Measurements from ENCODE around the gene ABHD14A. TPM values are rescaled to one million over a fixed set of nuclear protein-coding genes. Genes with fewer than 3 reads are reported as not detected.

The ABHD14A gene
- total and polyA plus RNA-seq, 2 donors (not counting 1 experiment from before 2014, with no cell fraction given) = 5.1 to 10.2 TPM

DNA sequence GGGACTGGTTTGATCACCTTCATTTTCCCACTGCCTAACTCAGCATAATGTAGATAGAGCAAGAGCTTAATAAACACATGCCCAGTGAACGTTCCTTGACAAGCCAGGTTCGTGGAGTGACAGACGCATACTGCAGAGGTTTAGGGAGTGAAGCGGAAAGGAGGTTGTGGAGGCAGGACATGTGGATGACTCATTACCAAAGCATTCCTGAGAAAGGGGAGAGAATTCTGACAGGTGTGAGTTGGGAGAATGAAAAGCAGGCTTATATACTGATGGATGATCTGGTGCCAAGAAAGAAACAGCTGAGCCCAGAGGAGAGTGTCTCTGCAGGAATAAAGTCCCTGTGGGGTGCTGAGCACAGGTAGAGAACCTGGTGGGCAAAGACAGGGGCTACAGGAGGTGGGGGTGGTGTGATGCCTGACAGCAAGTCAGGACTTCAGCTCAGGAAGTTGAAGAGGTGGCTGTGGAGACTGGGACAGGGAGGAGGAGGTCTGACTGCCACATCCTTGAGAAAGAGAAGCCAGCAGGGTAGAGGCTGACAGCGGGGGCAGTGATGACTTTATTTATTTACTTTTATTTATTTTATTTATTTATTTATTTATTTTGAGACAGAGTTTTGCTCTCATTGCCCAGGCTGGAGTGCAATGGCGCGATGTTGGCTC is 23.2 kb downstream of the ABHD14A start:
- Histone ChIP-seq H3K79me2 (ENCODE audit: control insufficient read depth, insufficient read depth, low read length) (peaks cover 23% of the 10 kb centered on the region), H3K9ac (ENCODE audit: insufficient read depth, low read length) (no peak overlapping the region), H3K36me3 (ENCODE audit: control insufficient read depth, insufficient read depth, low read length) (peaks cover 8% of the 10 kb centered on the region), H3K4me3 (replicated peaks in 1 of 4; ENCODE audit: control extremely low read depth in 1 of 4, insufficient read depth in 1 of 4, low read depth in 3 of 4, low read length in 4 of 4) (no peak overlapping the region), H3K4me2 (ENCODE audit: extremely low read depth, insufficient read depth, low read length) (no peak overlapping the region), H3K4me1 (ENCODE audit: control insufficient read depth, extremely low read depth, insufficient read depth, low read length) (peaks cover 11% of the 10 kb centered on the region), H4K20me1 (ENCODE audit: control insufficient read depth, extremely low read depth, insufficient read depth, low read length) (no peaks in the 10 kb centered on the region), H3K27ac (ENCODE audit: insufficient read depth, low read length) (no peak overlapping the region), H2AFZ (ENCODE audit: low read length) (no peak overlapping the region), H3K9me3 (ENCODE audit: control insufficient read depth, insufficient read depth, low read depth, low read length) (no peaks in the 10 kb centered on the region), H3K27me3 (ENCODE audit: control insufficient read depth, insufficient read depth, low read length) (no peaks in the 10 kb centered on the region)
- no peak for TF ChIP-seq EZH2 (IDR thresholded peaks at IDR 0.05; ENCODE audit: low read length, missing control alignments)
- TF ChIP-seq, protein P1, sequence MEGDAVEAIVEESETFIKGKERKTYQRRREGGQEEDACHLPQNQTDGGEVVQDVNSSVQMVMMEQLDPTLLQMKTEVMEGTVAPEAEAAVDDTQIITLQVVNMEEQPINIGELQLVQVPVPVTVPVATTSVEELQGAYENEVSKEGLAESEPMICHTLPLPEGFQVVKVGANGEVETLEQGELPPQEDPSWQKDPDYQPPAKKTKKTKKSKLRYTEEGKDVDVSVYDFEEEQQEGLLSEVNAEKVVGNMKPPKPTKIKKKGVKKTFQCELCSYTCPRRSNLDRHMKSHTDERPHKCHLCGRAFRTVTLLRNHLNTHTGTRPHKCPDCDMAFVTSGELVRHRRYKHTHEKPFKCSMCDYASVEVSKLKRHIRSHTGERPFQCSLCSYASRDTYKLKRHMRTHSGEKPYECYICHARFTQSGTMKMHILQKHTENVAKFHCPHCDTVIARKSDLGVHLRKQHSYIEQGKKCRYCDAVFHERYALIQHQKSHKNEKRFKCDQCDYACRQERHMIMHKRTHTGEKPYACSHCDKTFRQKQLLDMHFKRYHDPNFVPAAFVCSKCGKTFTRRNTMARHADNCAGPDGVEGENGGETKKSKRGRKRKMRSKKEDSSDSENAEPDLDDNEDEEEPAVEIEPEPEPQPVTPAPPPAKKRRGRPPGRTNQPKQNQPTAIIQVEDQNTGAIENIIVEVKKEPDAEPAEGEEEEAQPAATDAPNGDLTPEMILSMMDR (conservative IDR thresholded peaks at IDR 0.05 in 1 of 2, IDR thresholded peaks at IDR 0.05 in 1 of 2; ENCODE audit: low read depth in 1 of 2, low read length in 2 of 2) = no peak
- DNase-seq (ENCODE audit: low read depth in 2 of 2) = peak in 1 of 2 donors; percentile 30

DNA sequence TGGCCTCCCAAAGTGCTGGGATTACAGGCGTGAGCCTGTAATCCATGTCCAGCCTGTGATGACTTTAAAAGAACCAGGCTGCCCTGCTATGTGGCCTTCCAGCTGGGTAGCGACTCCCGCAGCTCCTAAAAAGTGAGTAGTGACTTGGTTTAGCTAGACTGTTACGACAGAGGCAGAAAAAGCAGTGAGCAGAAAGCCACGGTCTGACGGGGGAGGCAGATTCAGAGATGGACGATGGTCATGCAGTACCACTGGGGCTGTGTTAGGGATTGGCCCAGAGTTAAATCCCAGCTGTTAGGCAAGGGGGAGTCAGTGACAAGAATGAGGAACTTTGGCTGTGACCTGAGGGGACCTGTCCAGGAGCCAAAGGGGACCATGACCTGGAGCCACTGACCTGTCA is 23.9 kb downstream of the ABHD14A start:
- H3K9me3 ChIP-seq (ENCODE audit: control insufficient read depth, insufficient read depth, low read depth, low read length) = no peaks in the 10 kb centered on the region
- H3K9ac ChIP-seq (ENCODE audit: insufficient read depth, low read length) = no peak overlapping the region
- H4K20me1 ChIP-seq (ENCODE audit: control insufficient read depth, extremely low read depth, insufficient read depth, low read length) = no peaks in the 10 kb centered on the region
- no peak for TF ChIP-seq EZH2 (IDR thresholded peaks at IDR 0.05; ENCODE audit: low read length, missing control alignments)
- TF ChIP-seq, protein P1 (conservative IDR thresholded peaks at IDR 0.05 in 1 of 2, IDR thresholded peaks at IDR 0.05 in 1 of 2; ENCODE audit: low read depth in 1 of 2, low read length in 2 of 2) = no peak
- H3K79me2 ChIP-seq (ENCODE audit: control insufficient read depth, insufficient read depth, low read length) = peaks cover 19% of the 10 kb centered on the region
- H3K27me3 ChIP-seq (ENCODE audit: control insufficient read depth, insufficient read depth, low read length) = no peaks in the 10 kb centered on the region
- H3K4me3 ChIP-seq (replicated peaks in 1 of 4; ENCODE audit: control extremely low read depth in 1 of 4, insufficient read depth in 1 of 4, low read depth in 3 of 4, low read length in 4 of 4) = no peak overlapping the region
- H3K4me2 ChIP-seq (ENCODE audit: extremely low read depth, insufficient read depth, low read length) = no peak overlapping the region
- no peak overlapping the region for H2AFZ ChIP-seq (ENCODE audit: low read length)
- peaks cover 8% of the 10 kb centered on the region for H3K36me3 ChIP-seq (ENCODE audit: control insufficient read depth, insufficient read depth, low read length)
- H3K27ac ChIP-seq (ENCODE audit: insufficient read depth, low read length) = no peak overlapping the region
- no peak for DNase-seq (ENCODE audit: low read depth in 2 of 2)
- peaks cover 11% of the 10 kb centered on the region for H3K4me1 ChIP-seq (ENCODE audit: control insufficient read depth, extremely low read depth, insufficient read depth, low read length)

DNA sequence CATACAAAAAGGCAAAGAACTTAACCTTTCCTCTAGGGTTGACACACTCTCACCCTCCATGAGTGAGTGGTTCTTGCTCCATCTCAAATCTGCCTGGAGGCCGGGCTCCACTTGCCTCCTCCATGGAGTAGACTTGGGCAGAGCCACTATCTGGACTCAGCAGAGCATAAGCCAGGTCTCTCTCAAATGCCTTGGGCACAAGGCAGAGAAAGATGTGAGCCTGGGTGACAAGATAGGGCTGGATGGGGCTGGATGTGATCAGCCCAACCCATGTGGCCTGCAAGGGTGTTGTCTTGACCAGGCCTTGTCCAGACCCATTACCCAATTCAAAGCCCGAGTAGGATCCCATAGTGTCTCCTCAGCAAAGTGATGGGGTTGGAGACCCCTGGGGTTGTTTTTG is 25.0 kb downstream of the ABHD14A start:
- Histone ChIP-seq H3K9me3 (ENCODE audit: control insufficient read depth, insufficient read depth, low read depth, low read length) (no peaks in the 10 kb centered on the region), H3K79me2 (ENCODE audit: control insufficient read depth, insufficient read depth, low read length) (peaks cover 9% of the 10 kb centered on the region), H3K36me3 (ENCODE audit: control insufficient read depth, insufficient read depth, low read length) (no peaks in the 10 kb centered on the region), H3K4me1 (ENCODE audit: control insufficient read depth, extremely low read depth, insufficient read depth, low read length) (peaks cover 1% of the 10 kb centered on the region), H3K4me2 (ENCODE audit: extremely low read depth, insufficient read depth, low read length) (no peak overlapping the region), H3K27me3 (ENCODE audit: control insufficient read depth, insufficient read depth, low read length) (no peaks in the 10 kb centered on the region), H3K27ac (ENCODE audit: insufficient read depth, low read length) (no peak overlapping the region), H4K20me1 (ENCODE audit: control insufficient read depth, extremely low read depth, insufficient read depth, low read length) (no peaks in the 10 kb centered on the region), H3K9ac (ENCODE audit: insufficient read depth, low read length) (no peak overlapping the region), H2AFZ (ENCODE audit: low read length) (no peak overlapping the region), H3K4me3 (replicated peaks in 1 of 4; ENCODE audit: control extremely low read depth in 1 of 4, insufficient read depth in 1 of 4, low read depth in 3 of 4, low read length in 4 of 4) (no peak overlapping the region)
- no peak for DNase-seq (ENCODE audit: low read depth in 2 of 2)
- TF ChIP-seq, protein P1 (conservative IDR thresholded peaks at IDR 0.05 in 1 of 2, IDR thresholded peaks at IDR 0.05 in 1 of 2; ENCODE audit: low read depth in 1 of 2, low read length in 2 of 2) = no peak
- TF ChIP-seq EZH2 (IDR thresholded peaks at IDR 0.05; ENCODE audit: low read length, missing control alignments) = no peak

All from fibroblast of lung (primary cell).